Testis (tissue), 3 donors: ENCODE measurements around the gene C4BPB. TPM values are rescaled to one million over a fixed set of nuclear protein-coding genes. Genes with fewer than 3 reads are reported as not detected.

Source experiments
- DNase-seq: peaks from one replicate; pipeline ENCODE4 v3.0.0-alpha.2; 2019
- H3K27ac ChIP-seq, 2 donors: fragments of 200-600 bp; sonication (generic); one replicate each; pipeline ENCODE4 v1.5.1; 2019
- H3K27me3 ChIP-seq: fragments of 200-600 bp; sonication (generic); one replicate; pipeline ENCODE4 v1.5.1; 2019
- H3K36me3 ChIP-seq: fragments of 200-600 bp; sonication (generic); one replicate; pipeline ENCODE4 v1.5.1; 2017; ENCODE audit warnings: low read depth; ENCODE audit errors: missing control alignments
- H3K4me1 ChIP-seq: fragments of 200-600 bp; sonication (generic); one replicate; pipeline ENCODE4 v1.5.1; 2019
- H3K4me3 ChIP-seq, 2 donors: fragments of 200-600 bp; sonication (generic); one replicate each; pipeline ENCODE4 v1.5.1; 2017 to 2019
- H3K9me3 ChIP-seq: fragments of 200-600 bp; sonication (generic); one replicate; pipeline ENCODE4 v1.5.1; 2017
- CTCF ChIP-seq, 3 experiments: fragments of 450-650 bp in 2 of 3; fragments of 200-600 bp in 1 of 3; sonication (generic) in 1 of 3; IDR thresholded peaks; one replicate each; pipeline ENCODE4 v1.5.1; 2016 to 2019; ENCODE audit warnings: antibody characterized with exemption in 3 of 3, mild to moderate bottlenecking in 2 of 3, moderate library complexity in 1 of 3
- POLR2A ChIP-seq: fragments of 450-650 bp; IDR thresholded peaks from one replicate; pipeline ENCODE4 v1.6.1; 2017; ENCODE audit warnings: antibody characterized with exemption, mild to moderate bottlenecking, moderate library complexity
- WGBS, 2 donors: methylation state at CpG; one replicate each; pipeline ENCODE4 v1.1.5; 2018; 5-methylcytosine and 5-hydroxymethylcytosine counted together
- intact Hi-C: fragments of 100-400 bp; cut with DNase I; formaldehyde crosslinking; loops from one replicate; pipeline ENCODE4 v1.15.1; 2023; ENCODE audit warnings: low total_unique reads
- polyA plus RNA-seq: library from polyadenylated mRNA; stranded (reverse); fragments of 350-450 nt; fragmentation: Illumina TruSeq; extraction: RNeasy Lipid Tissue Mini Kit (QIAGEN cat#74804); gene quantifications from one replicate; pipeline ENCODE4 v1.2.3, GENCODE V29; 2014; ENCODE audit warnings: low read depth, low replicate concordance; ENCODE audit not compliant: insufficient read depth
- total RNA-seq, 2 donors: library from RNA; depleted of rRNA; stranded (reverse); fragments of >200 nt; gene quantifications; one replicate each; pipeline ENCODE4 v1.2.3, GENCODE V29; 2016

The C4BPB gene
- total and polyA plus RNA-seq, 3 donors from 2014 or later = 0.63 to 1.6 (median 0.87) TPM

DNA sequence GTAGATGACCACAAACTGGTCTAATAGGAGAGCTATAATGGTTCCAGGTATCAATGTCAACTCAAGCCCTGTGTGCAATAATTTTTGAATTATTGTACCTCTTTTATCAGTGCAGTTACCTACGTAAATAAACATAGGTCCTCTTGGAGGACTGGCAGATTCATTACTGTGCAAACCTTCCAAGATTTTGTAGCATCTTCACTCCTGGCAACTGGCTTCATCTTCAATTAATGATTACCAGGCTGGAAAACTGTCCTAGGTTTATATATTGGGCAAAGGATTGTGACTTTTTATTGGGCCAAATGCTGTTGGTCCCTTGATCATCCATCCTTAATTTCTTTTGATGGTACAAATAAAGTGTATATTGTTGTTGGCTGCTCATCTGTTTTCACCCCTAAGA, 51.0 kb downstream of the C4BPB start:
- DNase-seq = no peak
- Histone ChIP-seq H3K36me3 (no peaks in the 10 kb centered on the region), H3K9me3 (no peaks in the 10 kb centered on the region), H3K4me1 (no peaks in the 10 kb centered on the region), H3K27me3 (no peaks in the 10 kb centered on the region), H3K4me3 (no peak overlapping the region), H3K27ac (no peak overlapping the region)
- 88 to 96% methylated on average over 1 of the region's 1 CpG for WGBS, 2 donors
- intact Hi-C loops = no loop called here
- TF ChIP-seq CTCF (IDR thresholded peaks at IDR 0.05) (no peak), POLR2A (no peak)

DNA sequence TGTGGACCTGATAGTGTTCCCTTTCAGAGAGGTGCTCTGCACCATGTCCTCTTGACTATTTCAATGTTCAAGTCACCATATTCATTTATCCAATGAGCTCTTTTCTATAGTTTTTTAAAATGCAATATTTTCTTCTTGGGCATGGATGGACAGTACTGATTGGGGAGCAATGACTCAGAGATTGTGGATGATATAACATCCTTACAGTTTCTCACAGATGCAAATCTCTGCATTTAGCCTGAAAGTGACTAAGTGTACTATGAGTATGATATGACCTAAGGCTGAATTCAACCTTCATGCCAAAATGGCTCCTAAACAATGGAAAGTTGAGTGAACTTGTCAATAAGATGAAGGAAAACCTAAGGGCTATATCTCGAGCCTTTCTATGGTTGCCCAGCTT, 51.9 kb downstream of the C4BPB start:
- Histone ChIP-seq H3K9me3 (no peaks in the 10 kb centered on the region), H3K4me3 (no peak overlapping the region), H3K4me1 (no peaks in the 10 kb centered on the region), H3K27me3 (no peaks in the 10 kb centered on the region), H3K27ac (no peak overlapping the region), H3K36me3 (no peaks in the 10 kb centered on the region)
- TF ChIP-seq POLR2A = no peak
- TF ChIP-seq CTCF (IDR thresholded peaks at IDR 0.05) = no peak
- 86 to 91% methylated on average over 1 of the region's 1 CpG for WGBS, 2 donors
- intact Hi-C loops = no loop called here
- DNase-seq = no peak

- no peaks in the 10 kb centered on the region for H3K4me1 ChIP-seq
- H3K36me3 ChIP-seq = no peaks in the 10 kb centered on the region
- intact Hi-C loops = no loop called here
- TF ChIP-seq CTCF (IDR thresholded peaks at IDR 0.05) = no peak
- no peak for TF ChIP-seq POLR2A
- no peak for DNase-seq
- H3K4me3 ChIP-seq = no peak overlapping the region
- WGBS, 2 donors = 74 to 83% methylated on average over 5 of the region's 5 CpGs
- H3K27ac ChIP-seq = no peak overlapping the region
- no peaks in the 10 kb centered on the region for H3K27me3 ChIP-seq
- H3K9me3 ChIP-seq = no peaks in the 10 kb centered on the region
Observed at GRCh38 chr1:207145401-207146058, 56.9 kb downstream of the C4BPB start.

Other genes with a start within 250 kb of the C4BPB start
- gene IL20, start 223.2 kb upstream of the C4BPB start, total RNA-seq = under 1 TPM in 1 of 2 donors, not detected in 1; 0.43 TPM
- gene IL20, start 223.2 kb upstream of the C4BPB start, polyA plus RNA-seq = 0.37 TPM
- gene IL24, start 191.4 kb upstream of the C4BPB start, total RNA-seq = not detected
- gene IL24, start 191.4 kb upstream of the C4BPB start, polyA plus RNA-seq = not detected
- gene FCMR, start 166.9 kb upstream of the C4BPB start, total RNA-seq = 1 to 10 TPM; 1.1 to 1.3 TPM
- 5.3 TPM for gene FCMR, start 166.9 kb upstream of the C4BPB start, polyA plus RNA-seq
- not detected for gene PIGR, start 142.4 kb upstream of the C4BPB start, total RNA-seq
- gene PIGR, start 142.4 kb upstream of the C4BPB start, polyA plus RNA-seq = 0.38 TPM
- under 1 TPM in 1 of 2 donors, not detected in 1; 0.31 TPM for gene FCAMR, start 118.4 kb upstream of the C4BPB start, total RNA-seq
- gene FCAMR, start 118.4 kb upstream of the C4BPB start, polyA plus RNA-seq = 0.41 TPM
- under 1 TPM; 0.31 to 0.71 TPM for gene C1orf116, start 56.1 kb upstream of the C4BPB start, total RNA-seq
- gene C1orf116, start 56.1 kb upstream of the C4BPB start, polyA plus RNA-seq = 0.88 TPM
- 10 to 100 TPM; 10.9 to 12.3 TPM for gene YOD1, start 37.7 kb upstream of the C4BPB start, total RNA-seq
- 8.7 TPM for gene YOD1, start 37.7 kb upstream of the C4BPB start, polyA plus RNA-seq
- 10 to 100 TPM; 13.9 to 17.6 TPM for gene PFKFB2, start 35.6 kb upstream of the C4BPB start, total RNA-seq
- 12.9 TPM for gene PFKFB2, start 35.6 kb upstream of the C4BPB start, polyA plus RNA-seq
- under 1 TPM; 0.24 to 0.43 TPM for gene C4BPA, start 15.4 kb downstream of the C4BPB start, total RNA-seq
- 1.0 TPM for gene C4BPA, start 15.4 kb downstream of the C4BPB start, polyA plus RNA-seq
- gene CD55, start 232.8 kb downstream of the C4BPB start, total RNA-seq = 10 to 100 TPM; 38.0 to 45.7 TPM
- gene CD55, start 232.8 kb downstream of the C4BPB start, polyA plus RNA-seq = 60.6 TPM